ES-I3 (cell line): ENCODE results near the gene RNU7-1.

Experiments used
- H3K36me3 ChIP-seq: 2 replicates; pipeline ENCODE4 v1.6.1; 2013; ENCODE audit warnings: mild to moderate bottlenecking, low read length, control low read depth, moderate library complexity; ENCODE audit not compliant: insufficient read depth
- H3K4me1 ChIP-seq: 2 replicates; pipeline ENCODE4 v1.6.1; 2013; ENCODE audit warnings: mild to moderate bottlenecking, control low read depth, low read length; ENCODE audit not compliant: insufficient read depth
- H3K9ac ChIP-seq: 2 replicates; pipeline ENCODE4 v1.6.1; 2013; ENCODE audit warnings: low read depth, mild to moderate bottlenecking, low read length, moderate library complexity
- H3K9me3 ChIP-seq: 2 replicates; pipeline ENCODE4 v1.6.1; 2013; ENCODE audit warnings: mild to moderate bottlenecking, low read length, moderate library complexity; ENCODE audit not compliant: control insufficient read depth, insufficient read depth

Gene RNU7-1

DNA sequence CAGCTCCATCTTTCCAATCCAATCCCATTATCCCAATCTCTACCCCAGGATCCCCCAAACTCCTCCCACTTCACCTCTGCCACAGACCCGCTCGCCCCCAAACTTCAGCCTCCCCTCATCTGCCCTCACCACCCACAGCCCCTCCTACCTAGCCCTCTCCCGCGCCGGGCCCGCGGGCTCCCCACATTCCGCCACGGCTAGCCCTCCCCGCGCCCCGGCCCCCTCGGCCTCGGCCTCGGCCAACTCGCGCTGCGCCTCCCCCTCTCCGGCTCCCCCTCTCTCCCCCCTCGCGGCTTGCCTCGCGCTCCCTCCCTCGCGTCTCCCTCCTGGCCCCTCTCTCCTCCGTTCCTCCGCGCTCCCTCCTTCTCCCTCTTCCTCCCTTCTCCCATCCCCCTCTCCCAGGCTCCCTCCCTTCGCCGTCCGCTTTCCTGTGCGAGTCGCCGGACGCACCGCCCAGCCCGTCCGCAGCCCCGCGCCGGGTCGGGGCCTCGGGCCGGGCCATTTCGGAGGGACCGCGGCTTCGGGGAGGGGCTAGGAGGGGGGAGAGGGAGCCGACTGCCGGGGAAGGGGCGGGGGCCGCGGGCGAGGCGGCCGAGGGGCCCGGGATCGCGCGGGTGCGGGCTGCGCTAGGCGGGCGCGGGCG, 16.1 kb upstream of the RNU7-1 start, which contains the start of gene ATN1:
Gene ATN1 (plus strand): TSS at position 581 of the 643 bp plus-strand sequence. CDS start 6,043 bp downstream, outside the sequence.
- peak within 1 kb of the TSS; percentile 81 for H3K9ac ChIP-seq
- H3K36me3 ChIP-seq, result peaks cover 4% of the 10 kb centered on the region
- peaks cover 21% of the 10 kb centered on the region for H3K4me1 ChIP-seq
- no peaks in the 10 kb centered on the region for H3K9me3 ChIP-seq

DNA sequence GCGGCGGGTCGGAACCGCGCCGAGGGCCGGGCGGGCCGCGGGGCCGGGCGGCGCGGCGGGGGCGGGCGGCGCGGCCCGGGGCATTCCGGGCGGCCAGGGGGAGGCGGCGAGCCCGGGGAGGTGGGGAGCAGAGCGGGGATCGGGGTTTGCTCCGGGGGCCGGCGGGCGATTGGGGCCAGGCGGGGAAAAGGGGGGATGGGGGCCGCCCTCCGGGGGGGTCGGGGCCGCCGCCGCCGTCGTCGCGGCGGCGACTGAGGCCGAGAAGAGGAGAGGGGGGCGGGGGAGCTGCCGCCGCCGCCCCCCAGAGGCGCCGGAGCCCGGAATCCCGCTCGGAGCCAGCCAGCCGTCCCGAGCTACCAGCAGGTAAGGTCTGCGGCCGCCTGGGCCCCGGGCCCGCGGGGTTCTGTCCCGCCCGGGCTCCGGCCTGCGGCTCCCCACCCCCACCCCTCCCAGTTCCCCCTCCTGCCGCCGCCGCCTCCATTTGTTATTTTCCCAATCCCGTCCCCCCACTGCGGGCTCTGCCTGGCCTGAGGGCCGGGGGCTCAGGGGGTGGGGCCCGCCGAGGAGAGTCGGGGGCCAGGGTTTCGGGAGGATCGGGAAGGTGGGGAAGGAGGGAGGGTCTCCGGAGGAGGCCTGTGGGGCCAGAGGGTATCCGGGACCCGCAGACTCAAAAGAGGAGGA, 15.5 kb upstream of the RNU7-1 start:
- no peaks in the 10 kb centered on the region for H3K9me3 ChIP-seq
- H3K36me3 ChIP-seq, result peaks cover 4% of the 10 kb centered on the region
- H3K9ac ChIP-seq, result peak overlapping the region; percentile 81
- H3K4me1 ChIP-seq, result peaks cover 21% of the 10 kb centered on the region

DNA sequence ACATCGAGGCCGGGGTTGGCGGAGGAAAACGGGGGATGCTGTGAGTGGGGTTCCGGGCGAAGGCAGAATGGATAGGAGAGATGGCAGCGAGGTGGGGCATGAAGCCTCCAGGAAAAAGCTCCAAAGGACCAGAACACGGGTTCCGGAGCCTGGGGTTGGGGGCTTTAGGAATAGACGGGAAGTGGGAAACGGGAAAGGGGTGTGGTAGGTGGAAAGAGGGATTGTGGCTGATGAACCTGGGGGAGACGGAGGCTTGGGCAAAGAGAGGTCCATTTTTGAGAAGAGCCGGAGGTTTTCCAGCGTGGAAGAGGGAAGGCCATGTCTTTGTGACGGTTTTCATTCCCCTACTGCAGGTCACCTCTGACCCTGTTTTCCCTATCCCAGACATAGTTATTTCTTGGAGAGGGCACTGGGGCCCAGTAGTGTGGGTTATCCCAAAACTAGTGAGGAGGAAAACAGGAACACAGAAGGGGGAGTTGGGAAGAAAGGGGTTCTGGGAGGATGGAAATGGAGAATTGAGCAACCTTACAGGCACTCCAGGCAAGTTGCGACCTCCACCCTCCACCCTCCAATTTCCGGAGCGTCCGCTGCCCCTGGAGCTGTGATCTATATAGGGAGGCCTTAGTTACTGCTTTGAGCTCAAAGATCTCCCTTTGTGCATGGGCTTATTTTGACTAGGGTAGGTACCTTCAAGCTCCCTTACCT, 14.8 kb upstream of the RNU7-1 start:
- Histone ChIP-seq H3K4me1 (peaks cover 21% of the 10 kb centered on the region), H3K9ac (peak overlapping the region; percentile 81), H3K36me3 (peaks cover 8% of the 10 kb centered on the region), H3K9me3 (no peaks in the 10 kb centered on the region)

DNA sequence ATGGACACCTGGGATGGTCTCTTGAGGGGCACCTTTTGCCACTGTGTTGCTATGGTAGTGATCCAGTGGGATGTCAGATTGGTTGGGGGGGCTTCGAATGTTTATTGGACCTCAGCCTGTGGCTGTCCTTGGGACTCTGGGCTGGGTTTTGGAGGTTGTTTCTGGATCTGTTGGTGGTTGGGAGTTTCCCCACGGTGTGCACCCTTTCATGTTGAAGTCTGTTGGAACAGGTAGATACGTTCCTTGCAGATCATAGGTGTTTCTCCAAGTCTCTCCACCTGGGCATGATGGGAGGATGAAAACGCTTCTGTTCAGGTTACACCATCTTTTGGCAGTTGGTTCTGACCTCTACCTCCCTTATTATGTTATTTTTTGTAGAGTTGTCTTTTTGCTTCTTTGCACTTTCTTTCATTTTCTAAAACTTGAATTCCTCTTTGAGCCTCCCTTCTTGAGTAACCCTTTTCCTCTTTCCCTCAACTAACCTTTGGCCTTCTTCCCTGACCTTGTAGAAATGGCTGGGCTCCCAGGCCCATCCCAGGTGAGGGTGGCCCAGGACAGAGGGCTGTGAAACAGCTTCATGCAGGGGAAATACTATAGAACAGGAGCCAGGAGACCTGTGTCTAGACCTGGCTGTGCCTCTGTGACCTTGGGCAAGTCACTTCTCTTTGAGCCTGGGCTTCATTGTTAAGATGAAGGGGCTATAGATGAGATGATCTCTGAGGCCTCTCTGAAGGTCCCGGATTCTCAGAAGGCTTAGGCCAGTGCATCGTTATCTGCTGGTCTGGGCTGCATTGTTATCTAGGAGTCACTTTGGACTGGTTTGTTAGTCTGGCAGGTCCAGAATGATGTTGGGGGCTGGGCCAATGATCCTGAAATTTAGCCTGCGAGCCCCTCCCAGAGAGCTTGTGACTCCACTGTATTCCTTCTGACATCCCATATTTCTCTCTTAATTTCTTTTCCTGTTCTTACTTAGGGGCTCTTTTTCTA, 13.9 kb upstream of the RNU7-1 start:
- Histone ChIP-seq H3K36me3 (peaks cover 14% of the 10 kb centered on the region), H3K4me1 (peaks cover 18% of the 10 kb centered on the region), H3K9ac (peak overlapping the region; percentile 81), H3K9me3 (no peaks in the 10 kb centered on the region)

DNA sequence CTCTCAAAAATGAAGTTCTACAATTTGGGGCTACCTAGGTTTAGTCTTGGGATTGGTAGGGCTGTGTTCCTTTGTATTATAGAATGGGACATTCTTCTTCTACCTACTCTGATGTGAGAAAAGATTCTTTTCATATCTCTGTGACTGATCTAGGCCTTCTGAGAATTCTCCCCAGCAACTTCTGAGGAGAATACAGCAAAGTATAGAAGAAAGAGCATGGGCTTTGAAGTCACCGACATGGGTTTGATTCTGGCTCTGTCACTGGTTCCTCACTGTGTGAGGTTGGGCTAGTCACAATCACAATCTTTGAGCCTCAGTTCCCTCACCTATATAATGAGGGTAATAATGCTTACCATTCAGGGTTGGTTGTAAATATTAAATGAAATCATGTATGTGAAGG, 10.8 kb upstream of the RNU7-1 start:
- Histone ChIP-seq H3K36me3 (peaks cover 14% of the 10 kb centered on the region), H3K9me3 (no peaks in the 10 kb centered on the region), H3K9ac (no peak overlapping the region), H3K4me1 (peaks cover 11% of the 10 kb centered on the region)

DNA sequence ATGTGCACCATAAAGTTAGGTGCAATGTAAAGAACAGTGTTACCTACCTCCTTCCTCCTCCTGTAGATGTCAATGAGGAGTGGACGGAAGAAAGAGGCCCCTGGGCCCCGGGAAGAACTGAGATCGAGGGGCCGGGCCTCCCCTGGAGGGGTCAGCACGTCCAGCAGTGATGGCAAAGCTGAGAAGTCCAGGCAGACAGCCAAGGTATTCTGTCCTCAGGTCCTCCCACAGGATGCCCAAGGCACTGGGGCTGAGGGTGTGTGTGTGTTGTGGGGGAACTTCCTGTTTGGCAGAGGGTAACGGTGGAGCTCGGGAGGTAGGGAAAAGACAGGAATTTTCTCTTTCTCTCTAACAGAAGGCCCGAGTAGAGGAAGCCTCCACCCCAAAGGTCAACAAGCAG, 9.5 kb upstream of the RNU7-1 start:
- peaks cover 14% of the 10 kb centered on the region for H3K36me3 ChIP-seq
- H3K4me1 ChIP-seq, result peaks cover 11% of the 10 kb centered on the region
- H3K9ac ChIP-seq, result no peak overlapping the region
- H3K9me3 ChIP-seq, result no peaks in the 10 kb centered on the region

DNA sequence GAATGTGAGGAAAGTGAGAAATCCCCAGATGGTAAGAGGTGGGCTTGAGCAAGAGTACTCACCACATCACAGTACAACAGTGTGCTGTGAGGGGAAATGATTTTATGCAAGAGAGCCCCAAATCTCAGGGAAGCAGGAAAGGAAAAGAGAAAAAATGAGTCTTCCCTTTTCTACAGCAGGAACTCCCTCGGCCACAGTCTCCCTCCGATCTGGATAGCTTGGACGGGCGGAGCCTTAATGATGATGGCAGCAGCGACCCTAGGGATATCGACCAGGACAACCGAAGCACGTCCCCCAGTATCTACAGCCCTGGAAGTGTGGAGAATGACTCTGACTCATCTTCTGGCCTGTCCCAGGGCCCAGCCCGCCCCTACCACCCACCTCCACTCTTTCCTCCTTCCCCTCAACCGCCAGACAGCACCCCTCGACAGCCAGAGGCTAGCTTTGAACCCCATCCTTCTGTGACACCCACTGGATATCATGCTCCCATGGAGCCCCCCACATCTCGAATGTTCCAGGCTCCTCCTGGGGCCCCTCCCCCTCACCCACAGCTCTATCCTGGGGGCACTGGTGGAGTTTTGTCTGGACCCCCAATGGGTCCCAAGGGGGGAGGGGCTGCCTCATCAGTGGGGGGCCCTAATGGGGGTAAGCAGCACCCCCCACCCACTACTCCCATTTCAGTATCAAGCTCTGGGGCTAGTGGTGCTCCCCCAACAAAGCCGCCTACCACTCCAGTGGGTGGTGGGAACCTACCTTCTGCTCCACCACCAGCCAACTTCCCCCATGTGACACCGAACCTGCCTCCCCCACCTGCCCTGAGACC, 8.0 kb upstream of the RNU7-1 start:
- peaks cover 14% of the 10 kb centered on the region for H3K36me3 ChIP-seq
- H3K9me3 ChIP-seq, result no peaks in the 10 kb centered on the region
- H3K4me1 ChIP-seq, result no peaks in the 10 kb centered on the region; the same call in 1 of the 2 replicates
- no peak overlapping the region for H3K9ac ChIP-seq

DNA sequence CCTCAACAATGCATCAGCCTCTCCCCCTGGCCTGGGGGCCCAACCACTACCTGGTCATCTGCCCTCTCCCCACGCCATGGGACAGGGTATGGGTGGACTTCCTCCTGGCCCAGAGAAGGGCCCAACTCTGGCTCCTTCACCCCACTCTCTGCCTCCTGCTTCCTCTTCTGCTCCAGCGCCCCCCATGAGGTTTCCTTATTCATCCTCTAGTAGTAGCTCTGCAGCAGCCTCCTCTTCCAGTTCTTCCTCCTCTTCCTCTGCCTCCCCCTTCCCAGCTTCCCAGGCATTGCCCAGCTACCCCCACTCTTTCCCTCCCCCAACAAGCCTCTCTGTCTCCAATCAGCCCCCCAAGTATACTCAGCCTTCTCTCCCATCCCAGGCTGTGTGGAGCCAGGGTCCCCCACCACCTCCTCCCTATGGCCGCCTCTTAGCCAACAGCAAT, 7.4 kb upstream of the RNU7-1 start:
- Histone ChIP-seq H3K36me3 (peaks cover 16% of the 10 kb centered on the region), H3K4me1 (no peaks in the 10 kb centered on the region; the same call in 1 of the 2 replicates), H3K9me3 (no peaks in the 10 kb centered on the region), H3K9ac (no peak overlapping the region)

DNA sequence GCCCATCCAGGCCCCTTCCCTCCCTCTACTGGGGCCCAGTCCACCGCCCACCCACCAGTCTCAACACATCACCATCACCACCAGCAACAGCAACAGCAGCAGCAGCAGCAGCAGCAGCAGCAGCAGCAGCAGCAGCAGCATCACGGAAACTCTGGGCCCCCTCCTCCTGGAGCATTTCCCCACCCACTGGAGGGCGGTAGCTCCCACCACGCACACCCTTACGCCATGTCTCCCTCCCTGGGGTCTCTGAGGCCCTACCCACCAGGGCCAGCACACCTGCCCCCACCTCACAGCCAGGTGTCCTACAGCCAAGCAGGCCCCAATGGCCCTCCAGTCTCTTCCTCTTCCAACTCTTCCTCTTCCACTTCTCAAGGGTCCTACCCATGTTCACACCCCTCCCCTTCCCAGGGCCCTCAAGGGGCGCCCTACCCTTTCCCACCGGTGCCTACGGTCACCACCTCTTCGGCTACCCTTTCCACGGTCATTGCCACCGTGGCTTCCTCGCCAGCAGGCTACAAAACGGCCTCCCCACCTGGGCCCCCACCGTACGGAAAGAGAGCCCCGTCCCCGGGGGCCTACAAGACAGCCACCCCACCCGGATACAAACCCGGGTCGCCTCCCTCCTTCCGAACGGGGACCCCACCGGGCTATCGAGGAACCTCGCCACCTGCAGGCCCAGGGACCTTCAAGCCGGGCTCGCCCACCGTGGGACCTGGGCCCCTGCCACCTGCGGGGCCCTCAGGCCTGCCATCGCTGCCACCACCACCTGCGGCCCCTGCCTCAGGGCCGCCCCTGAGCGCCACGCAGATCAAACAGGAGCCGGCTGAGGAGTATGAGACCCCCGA, 6.8 kb upstream of the RNU7-1 start:
- H3K9me3 ChIP-seq, result no peaks in the 10 kb centered on the region
- H3K36me3 ChIP-seq, result peaks cover 18% of the 10 kb centered on the region
- peak overlapping the region; percentile 72 for H3K9ac ChIP-seq
- H3K4me1 ChIP-seq, result no peaks in the 10 kb centered on the region; the same call in 1 of the 2 replicates

DNA sequence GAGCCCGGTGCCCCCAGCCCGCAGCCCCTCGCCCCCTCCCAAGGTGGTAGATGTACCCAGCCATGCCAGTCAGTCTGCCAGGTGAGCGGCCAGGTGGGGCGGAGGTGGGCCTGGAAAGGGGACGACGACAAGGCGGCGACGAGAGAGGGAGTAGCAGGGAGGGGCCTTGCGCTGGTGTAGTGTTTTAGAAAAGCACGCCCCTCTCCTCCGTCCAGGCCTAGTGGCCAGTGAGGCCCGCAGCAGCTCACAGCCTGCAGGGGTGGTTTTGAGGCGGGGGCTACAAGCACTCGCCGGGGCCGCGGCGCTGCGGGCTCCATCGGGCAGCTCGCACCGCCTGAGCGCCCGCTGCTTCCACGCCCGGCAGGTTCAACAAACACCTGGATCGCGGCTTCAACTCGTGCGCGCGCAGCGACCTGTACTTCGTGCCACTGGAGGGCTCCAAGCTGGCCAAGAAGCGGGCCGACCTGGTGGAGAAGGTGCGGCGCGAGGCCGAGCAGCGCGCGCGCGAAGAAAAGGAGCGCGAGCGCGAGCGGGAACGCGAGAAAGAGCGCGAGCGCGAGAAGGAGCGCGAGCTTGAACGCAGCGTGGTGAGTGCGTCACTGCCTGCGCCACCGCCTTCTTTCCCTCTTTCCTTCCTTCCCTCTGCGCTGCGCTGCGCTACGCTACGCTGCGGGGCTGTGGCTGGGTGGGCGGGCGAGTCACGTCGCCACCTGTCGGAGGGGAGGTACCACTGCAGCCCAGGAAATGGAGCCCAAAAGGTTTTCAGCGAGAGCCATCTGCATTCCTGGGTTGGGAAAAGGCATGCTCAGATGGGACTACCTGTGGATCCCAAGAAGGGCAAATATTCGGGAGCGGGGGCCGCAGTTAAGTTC, 5.9 kb upstream of the RNU7-1 start:
- Histone ChIP-seq H3K4me1 (no peaks in the 10 kb centered on the region; the same call in 1 of the 2 replicates), H3K36me3 (peaks cover 14% of the 10 kb centered on the region; the same call in 1 of the 2 replicates), H3K9ac (peak overlapping the region; percentile 72), H3K9me3 (no peaks in the 10 kb centered on the region)

DNA sequence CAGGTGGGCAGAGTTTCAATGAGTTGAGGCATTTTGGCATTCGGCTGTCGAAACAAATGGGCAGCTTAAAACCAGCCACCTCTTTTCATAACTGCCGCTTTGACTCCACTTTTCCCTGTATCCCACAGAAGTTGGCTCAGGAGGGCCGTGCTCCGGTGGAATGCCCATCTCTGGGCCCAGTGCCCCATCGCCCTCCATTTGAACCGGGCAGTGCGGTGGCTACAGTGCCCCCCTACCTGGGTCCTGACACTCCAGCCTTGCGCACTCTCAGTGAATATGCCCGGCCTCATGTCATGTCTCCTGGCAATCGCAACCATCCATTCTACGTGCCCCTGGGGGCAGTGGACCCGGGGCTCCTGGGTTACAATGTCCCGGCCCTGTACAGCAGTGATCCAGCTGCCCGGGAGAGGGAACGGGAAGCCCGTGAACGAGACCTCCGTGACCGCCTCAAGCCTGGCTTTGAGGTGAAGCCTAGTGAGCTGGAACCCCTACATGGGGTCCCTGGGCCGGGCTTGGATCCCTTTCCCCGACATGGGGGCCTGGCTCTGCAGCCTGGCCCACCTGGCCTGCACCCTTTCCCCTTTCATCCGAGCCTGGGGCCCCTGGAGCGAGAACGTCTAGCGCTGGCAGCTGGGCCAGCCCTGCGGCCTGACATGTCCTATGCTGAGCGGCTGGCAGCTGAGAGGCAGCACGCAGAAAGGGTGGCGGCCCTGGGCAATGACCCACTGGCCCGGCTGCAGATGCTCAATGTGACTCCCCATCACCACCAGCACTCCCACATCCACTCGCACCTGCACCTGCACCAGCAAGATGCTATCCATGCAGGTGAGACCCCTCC, 5.0 kb upstream of the RNU7-1 start:
- Histone ChIP-seq H3K9me3 (no peaks in the 10 kb centered on the region), H3K36me3 (peaks cover 12% of the 10 kb centered on the region; the same call in 1 of the 2 replicates), H3K4me1 (no peaks in the 10 kb centered on the region; the same call in 1 of the 2 replicates), H3K9ac (peak overlapping the region; percentile 72)
